GM12891 (cell line): ENCODE results near the gene NPIPA3.

ENCODE experiments used
- PAX5 ChIP-seq: IDR thresholded peaks from 2 replicates; pipeline ENCODE4 v1.6.1; 2011; ENCODE audit warnings: low read length, moderate library complexity, mild to moderate bottlenecking; ENCODE audit not compliant: insufficient read depth, severe bottlenecking
- POLR2A ChIP-seq: IDR thresholded peaks from 2 replicates; pipeline ENCODE4 v1.6.1; 2011; ENCODE audit warnings: low read depth, low read length, control low read depth
- POLR2AphosphoS5 ChIP-seq: IDR thresholded peaks from 2 replicates; pipeline ENCODE4 v1.6.1; 2011; ENCODE audit warnings: low read depth, low read length, control low read depth
- POU2F2 ChIP-seq: IDR thresholded peaks from 2 replicates; pipeline ENCODE4 v1.6.1; 2011; ENCODE audit warnings: low read depth, mild to moderate bottlenecking, control low read depth, low read length, moderate library complexity
- SPI1 ChIP-seq: IDR thresholded peaks from 2 replicates; pipeline ENCODE4 v1.6.1; 2011; ENCODE audit warnings: low read depth, low read length, control low read depth
- TAF1 ChIP-seq: IDR thresholded peaks from 2 replicates; pipeline ENCODE4 v1.6.1; 2011; ENCODE audit warnings: low read depth, low read length, control low read depth

- TF ChIP-seq POLR2A, result no peak
- no peak for TF ChIP-seq POLR2AphosphoS5
- TF ChIP-seq SPI1, result no peak
- no peak for TF ChIP-seq TAF1
- TF ChIP-seq PAX5, result no peak
- TF ChIP-seq POU2F2, result no peak
Observed at GRCh38 chr16:14682121-14682520, 21.1 kb upstream of the NPIPA3 start.
